GM11168 (cell line): Measurements from ENCODE around the gene DESI2.

Experiments
- in situ Hi-C: fragments of 300-500 bp; cut with MboI; formaldehyde crosslinking; loops from one replicate; pipeline ENCODE4 v1.12.0; 2022; ENCODE audit warnings: low sequenced_read_pairs; ENCODE audit not compliant: unreplicated experiment

The DESI2 gene

GRCh38 chr1:244741692-244742091 lies 88.8 kb downstream of the DESI2 start:
- in situ Hi-C loops, result no loop called here

GRCh38 chr1:244749230-244750016 lies 96.5 kb downstream of the DESI2 start:
- in situ Hi-C loops, result no loop called here

- in situ Hi-C loops, result no loop called here
Measured at GRCh38 chr1:244751271-244751895, 98.5 kb downstream of the DESI2 start.

- in situ Hi-C loops, result no loop called here
Measured at GRCh38 chr1:244755673-244756072, 102.7 kb downstream of the DESI2 start.

GRCh38 chr1:244757091-244757939 lies 104.4 kb downstream of the DESI2 start:
- in situ Hi-C loops, result no loop called here
